HG03469 (cell line): ENCODE measurements around the gene MORC1.

Experiments
- ATAC-seq: cut with Tn5 transposase; IDR thresholded peaks from one replicate; pipeline ENCODE4 v1.9.1; 2021; ENCODE audit warnings: mild to moderate bottlenecking, moderate library complexity, moderate number of reproducible peaks; ENCODE audit not compliant: unreplicated experiment

MORC1 gene

GRCh38 chr3:109035082-109035481 lies 82.9 kb downstream of the MORC1 start:
- no peak for ATAC-seq

DNA sequence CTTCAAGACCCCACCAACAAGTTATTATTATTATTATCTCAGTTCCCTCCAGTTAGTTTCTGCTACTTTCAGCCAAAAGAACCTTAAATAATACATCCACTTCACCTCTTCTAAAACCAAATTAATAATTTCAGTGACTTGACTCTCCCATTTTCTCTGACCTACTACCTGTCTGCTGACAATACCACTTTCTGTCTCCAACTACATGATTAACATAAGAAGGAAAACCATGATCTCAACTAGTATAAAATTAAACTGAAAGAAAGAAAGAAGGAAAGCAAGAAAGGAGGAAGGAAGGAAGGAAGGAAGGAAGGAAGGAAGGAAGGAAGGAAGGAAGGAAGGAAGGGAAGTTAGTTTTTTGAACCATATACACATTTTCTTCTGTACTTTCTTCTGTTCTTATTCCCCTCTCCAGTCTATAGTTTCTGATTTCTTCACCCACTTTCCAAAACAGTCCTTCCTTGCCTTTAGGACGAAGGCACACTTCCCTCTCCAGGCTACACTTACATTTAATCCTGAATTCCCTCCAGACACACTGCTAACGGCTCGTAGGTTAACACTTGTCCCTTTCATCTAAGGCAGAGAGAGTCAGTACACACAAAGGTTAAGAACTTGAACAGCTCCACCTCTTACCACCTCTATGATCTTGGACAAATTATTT lies 84.8 kb downstream of the MORC1 start:
- ATAC-seq, result no peak

DNA sequence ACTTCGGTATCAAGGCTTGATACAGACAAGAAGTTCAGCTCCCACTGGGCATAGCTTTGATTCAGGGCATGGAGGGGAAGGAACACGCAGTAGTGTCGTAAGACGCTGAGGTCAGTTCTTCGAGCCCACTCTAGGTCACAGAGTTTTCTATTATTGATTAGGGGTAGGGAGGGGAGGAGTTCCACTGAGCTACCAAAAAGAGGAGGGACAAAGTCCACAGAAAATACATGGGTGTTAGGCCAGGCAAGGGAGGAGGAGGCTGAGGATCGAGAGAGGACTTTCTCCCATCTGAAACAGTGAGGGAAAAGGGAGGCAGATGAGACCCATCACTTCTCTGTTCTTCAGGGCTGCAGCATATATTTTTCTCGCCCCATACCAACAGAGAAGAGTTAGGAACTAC lies 89.2 kb downstream of the MORC1 start:
- ATAC-seq, result no peak

DNA sequence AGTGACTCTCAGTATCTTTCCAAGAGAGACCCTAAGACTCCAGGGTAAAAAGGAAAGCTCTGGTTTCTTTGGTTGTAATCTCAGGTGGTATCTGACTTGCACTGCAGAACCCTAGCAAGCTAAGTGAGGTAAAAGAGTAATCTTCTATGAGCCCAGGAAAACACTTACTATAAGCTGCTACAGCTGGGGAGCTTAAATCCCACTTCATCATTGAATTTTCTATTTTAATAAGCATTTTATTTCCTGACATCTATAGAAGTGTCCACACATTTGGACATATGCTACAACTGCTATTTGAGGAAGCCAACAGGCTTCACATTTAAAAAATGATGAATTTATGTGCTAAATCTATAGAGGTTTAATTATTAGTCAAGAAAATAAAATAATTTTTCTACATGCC lies 91.1 kb downstream of the MORC1 start:
- ATAC-seq, result no peak

- ATAC-seq, result no peak
These were observed 92.0 kb downstream of the MORC1 start for GRCh38 chr3:109025896-109026295.

- peak; percentile 76 for ATAC-seq
These were observed 94.2 kb downstream of the MORC1 start for GRCh38 chr3:109023656-109024254.

- no peak for ATAC-seq
These were observed 94.8 kb downstream of the MORC1 start for GRCh38 chr3:109023167-109023566.

GRCh38 chr3:109021556-109021955 lies 96.4 kb downstream of the MORC1 start:
- ATAC-seq, result no peak

DNA sequence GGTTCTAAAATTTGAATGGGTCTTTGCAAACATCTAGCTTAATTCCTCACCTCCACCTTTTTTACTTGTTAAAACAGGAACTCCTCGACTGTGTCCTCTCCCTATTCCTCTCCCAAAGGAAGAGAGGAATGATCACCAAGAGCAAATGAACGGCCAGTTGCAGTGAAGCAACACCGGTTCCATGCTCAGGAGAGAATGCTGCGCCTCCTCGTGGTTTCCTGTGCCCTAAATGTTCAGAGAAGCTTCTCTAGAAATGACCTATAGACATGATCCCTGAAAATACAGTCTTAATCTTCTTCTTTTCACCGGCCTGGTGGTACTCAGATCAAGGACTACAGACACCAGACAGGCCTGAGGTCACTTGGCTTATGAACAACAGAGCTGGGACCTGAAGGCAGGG lies 99.1 kb downstream of the MORC1 start:
- no peak for ATAC-seq

DNA sequence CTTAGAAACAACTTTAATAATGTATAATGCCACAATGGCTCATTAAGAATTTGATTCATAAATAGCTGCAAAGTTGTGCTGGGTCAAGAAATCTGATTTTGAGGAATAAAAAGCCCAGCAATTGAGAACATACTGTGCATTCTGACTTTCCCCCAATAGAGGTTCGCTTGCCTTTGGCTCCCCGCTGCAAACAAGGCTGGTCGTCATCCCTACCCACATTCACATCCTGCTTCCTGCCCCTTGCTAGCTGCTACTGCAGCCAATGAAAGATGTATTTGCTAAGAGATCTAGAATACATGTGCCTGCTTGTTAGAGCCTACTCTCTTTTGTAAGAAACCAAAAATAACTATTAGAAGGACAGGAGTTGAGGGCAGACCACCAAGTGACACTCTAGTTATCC lies 112.5 kb downstream of the MORC1 start:
- ATAC-seq, result no peak

DNA sequence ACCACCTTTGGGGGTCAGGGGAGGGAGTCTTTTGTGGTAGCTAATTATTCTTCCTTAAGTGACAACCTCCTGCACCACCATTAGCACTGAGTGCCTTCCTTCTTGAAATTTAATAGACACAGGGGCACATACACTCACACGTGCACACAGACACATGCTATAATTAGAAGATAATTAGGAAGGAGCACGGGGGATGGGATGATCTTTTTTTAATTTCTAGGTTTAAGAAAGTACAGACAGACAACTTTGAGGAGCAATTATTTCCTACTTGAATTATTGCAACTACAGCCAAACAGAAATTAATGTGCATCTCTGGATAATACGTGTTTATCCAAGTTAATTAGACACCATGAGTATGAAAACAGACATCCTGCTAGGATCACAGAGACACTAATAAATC lies 119.5 kb downstream of the MORC1 start:
- ATAC-seq, result no peak

- no peak for ATAC-seq
These were observed 132.1 kb downstream of the MORC1 start for GRCh38 chr3:108985844-108986243.

GRCh38 chr3:108983051-108983450 lies 134.9 kb downstream of the MORC1 start:
- no peak for ATAC-seq

- ATAC-seq, result no peak
These were observed 141.9 kb downstream of the MORC1 start for GRCh38 chr3:108976058-108976457.

GRCh38 chr3:108973019-108973418 lies 144.9 kb downstream of the MORC1 start:
- no peak for ATAC-seq

- no peak for ATAC-seq
These were observed 145.5 kb downstream of the MORC1 start for GRCh38 chr3:108972482-108972881.

- no peak for ATAC-seq
These were observed 147.4 kb downstream of the MORC1 start for GRCh38 chr3:108970561-108970960.

GRCh38 chr3:108966773-108967172 lies 151.2 kb downstream of the MORC1 start:
- ATAC-seq, result no peak

DNA sequence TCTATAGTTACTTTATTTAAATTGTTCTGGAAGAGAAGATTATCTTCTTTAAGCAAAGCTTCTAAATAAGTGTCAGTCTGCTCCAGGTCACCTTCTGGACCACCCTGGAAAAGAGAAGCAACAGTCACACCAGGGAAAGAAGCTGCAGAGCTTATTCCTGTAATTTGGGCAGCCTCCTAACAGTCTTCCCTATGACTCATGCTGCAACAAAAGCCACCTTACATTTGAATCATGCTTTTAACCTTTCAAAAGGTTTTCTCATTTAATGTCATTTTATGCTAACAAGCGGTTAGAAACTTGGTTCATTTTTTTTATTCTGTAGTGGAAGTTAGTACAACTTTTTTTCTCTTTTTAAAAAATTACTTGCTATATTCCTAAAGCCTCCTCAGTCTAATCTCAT lies 158.9 kb downstream of the MORC1 start:
- no peak for ATAC-seq

- ATAC-seq, result no peak
These were observed 164.2 kb downstream of the MORC1 start, which contains the start of gene GUCA1C for GRCh38 chr3:108953700-108954099. Gene GUCA1C (minus strand): TSS chr3:108953879. CDS start chr3:108953762, 117 bp downstream.

GRCh38 chr3:108953210-108953609 lies 164.7 kb downstream of the MORC1 start:
- no peak for ATAC-seq

- ATAC-seq, result no peak
These were observed 166.0 kb downstream of the MORC1 start for GRCh38 chr3:108951820-108952501.
